SK-N-SH treated with all-trans-retinoic acid at 6 μM for 48 hours (cell line): ENCODE measurements around the gene LIMK2.

ENCODE experiments used
- ISL1 ChIP-seq: fragments of 250-450 bp; sonication (Bioruptor Pico); IDR thresholded peaks from 2 replicates; pipeline ENCODE4 v2.1.2; 2022; ENCODE audit warnings: mild to moderate bottlenecking, moderate library complexity
- TF ChIP-seq, protein P1 (sequence below): fragments of 250-450 bp; sonication (Bioruptor Pico); IDR thresholded peaks from 2 replicates; pipeline ENCODE4 v1.8.0; 2020; ENCODE audit warnings: mild to moderate bottlenecking, moderate library complexity, borderline replicate concordance

DNA sequence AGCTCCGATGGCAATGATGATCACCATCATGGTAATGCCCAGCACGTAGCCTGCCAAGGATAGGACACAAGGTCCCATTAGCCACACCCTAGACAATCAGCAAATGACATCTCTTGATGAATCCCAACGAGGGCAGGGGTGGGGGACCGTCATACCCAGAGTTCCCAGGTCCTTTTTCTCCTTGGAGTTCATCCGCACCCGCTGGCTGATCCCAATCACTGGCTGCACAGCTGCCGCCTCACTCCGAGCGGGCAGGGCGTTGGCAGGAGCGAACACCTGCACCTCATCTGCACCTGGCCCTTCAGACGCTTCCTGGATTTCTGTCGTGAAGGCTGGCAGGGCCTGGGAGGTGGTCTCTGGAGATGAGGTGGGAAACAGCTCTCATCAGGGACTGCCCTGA, 77.2 kb downstream of the LIMK2 start:
- TF ChIP-seq ISL1 (CRISPR knock-in tag) = no peak
- TF ChIP-seq, protein P1, sequence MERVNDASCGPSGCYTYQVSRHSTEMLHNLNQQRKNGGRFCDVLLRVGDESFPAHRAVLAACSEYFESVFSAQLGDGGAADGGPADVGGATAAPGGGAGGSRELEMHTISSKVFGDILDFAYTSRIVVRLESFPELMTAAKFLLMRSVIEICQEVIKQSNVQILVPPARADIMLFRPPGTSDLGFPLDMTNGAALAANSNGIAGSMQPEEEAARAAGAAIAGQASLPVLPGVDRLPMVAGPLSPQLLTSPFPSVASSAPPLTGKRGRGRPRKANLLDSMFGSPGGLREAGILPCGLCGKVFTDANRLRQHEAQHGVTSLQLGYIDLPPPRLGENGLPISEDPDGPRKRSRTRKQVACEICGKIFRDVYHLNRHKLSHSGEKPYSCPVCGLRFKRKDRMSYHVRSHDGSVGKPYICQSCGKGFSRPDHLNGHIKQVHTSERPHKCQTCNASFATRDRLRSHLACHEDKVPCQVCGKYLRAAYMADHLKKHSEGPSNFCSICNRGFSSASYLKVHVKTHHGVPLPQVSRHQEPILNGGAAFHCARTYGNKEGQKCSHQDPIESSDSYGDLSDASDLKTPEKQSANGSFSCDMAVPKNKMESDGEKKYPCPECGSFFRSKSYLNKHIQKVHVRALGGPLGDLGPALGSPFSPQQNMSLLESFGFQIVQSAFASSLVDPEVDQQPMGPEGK (CRISPR knock-in tag) = no peak
